Jurkat, Clone E6-1 (cell line): Measurements from ENCODE around the gene P2RX7.
"Not testable (repeated sequence)": the region's sequence is repeated elsewhere in the genome, so short reads cannot be mapped to it uniquely, and the experiment has no call there.

Experiments used
- DNase-seq: peaks from one replicate; pipeline ENCODE4 v3.0.0-alpha.2; 2011; ENCODE audit warnings: low read depth, low spot score
- H3K4me3 ChIP-seq: 2 replicates; pipeline ENCODE4 v1.5.1; 2011; ENCODE audit warnings: mild to moderate bottlenecking, low read length, control low read depth, moderate library complexity

P2RX7 gene

GRCh38 chr12:121218588-121219352 lies 86.1 kb downstream of the P2RX7 start:
- no peak for DNase-seq
- H3K4me3 ChIP-seq = no peak overlapping the region

- H3K4me3 ChIP-seq = no peak overlapping the region
- DNase-seq = no peak
Observed at GRCh38 chr12:121219353-121219986, 86.8 kb downstream of the P2RX7 start.

- no peak overlapping the region for H3K4me3 ChIP-seq
- no peak for DNase-seq
Observed at GRCh38 chr12:121222847-121223246, 90.2 kb downstream of the P2RX7 start.

- H3K4me3 ChIP-seq = no peak overlapping the region; the same call in 1 of the 2 replicates
- DNase-seq = peak; percentile 87
Observed at GRCh38 chr12:121223292-121224285, 90.9 kb downstream of the P2RX7 start.

- no peak overlapping the region; the same call in 1 of the 2 replicates for H3K4me3 ChIP-seq
- DNase-seq = peak; percentile 77
Observed at GRCh38 chr12:121224591-121224990, 91.9 kb downstream of the P2RX7 start.

- H3K4me3 ChIP-seq = no peak overlapping the region
- no peak for DNase-seq
Observed at GRCh38 chr12:121226399-121226798, 93.7 kb downstream of the P2RX7 start.

GRCh38 chr12:121226871-121227270 lies 94.2 kb downstream of the P2RX7 start:
- not testable (repeated sequence) for DNase-seq, H3K4me3 ChIP-seq

- no peak overlapping the region for H3K4me3 ChIP-seq
- no peak for DNase-seq
Observed at GRCh38 chr12:121227294-121227693, 94.6 kb downstream of the P2RX7 start.

- no peak overlapping the region for H3K4me3 ChIP-seq
- no peak for DNase-seq
Observed at GRCh38 chr12:121228919-121229665, 96.4 kb downstream of the P2RX7 start.

- not testable (repeated sequence) for H3K4me3 ChIP-seq, DNase-seq
Observed at GRCh38 chr12:121229826-121230537, 97.3 kb downstream of the P2RX7 start.

GRCh38 chr12:121230538-121230907 lies 97.8 kb downstream of the P2RX7 start:
- no peak for DNase-seq

GRCh38 chr12:121232163-121232562 lies 99.5 kb downstream of the P2RX7 start:
- DNase-seq = no peak

More at GRCh38 chr12:121230538-121230907, 97.8 kb downstream of the P2RX7 start:
- no peak overlapping the region for H3K4me3 ChIP-seq

GRCh38 chr12:121232977-121233627 lies 100.4 kb downstream of the P2RX7 start:
- H3K4me3 ChIP-seq = no peak overlapping the region
- no peak for DNase-seq

More at GRCh38 chr12:121232163-121232562, 99.5 kb downstream of the P2RX7 start:
- H3K4me3 ChIP-seq = no peak overlapping the region

- no peak for DNase-seq
- no peak overlapping the region for H3K4me3 ChIP-seq
Observed at GRCh38 chr12:121233628-121234020, 100.9 kb downstream of the P2RX7 start.

- no peak overlapping the region for H3K4me3 ChIP-seq
- no peak for DNase-seq
Observed at GRCh38 chr12:121236776-121237175, 104.1 kb downstream of the P2RX7 start.

GRCh38 chr12:121237415-121237814 lies 104.7 kb downstream of the P2RX7 start:
- H3K4me3 ChIP-seq = no peak overlapping the region
- DNase-seq = no peak
